Fibroblast of lung (primary cell): ENCODE measurements around the gene CD52. TPM values are rescaled to one million over a fixed set of nuclear protein-coding genes. Genes with fewer than 3 reads are reported as not detected.

Source experiments
- DNase-seq, 2 donors: peaks; one replicate each; pipeline versions ENCODE4 v3.0.0 to v3.0.0-alpha.2; 2010; ENCODE audit warnings: low read depth in 2 of 2
- H2AFZ ChIP-seq: 2 replicates; pipeline ENCODE4 v1.5.1; 2012; ENCODE audit warnings: low read length, control low read depth, inconsistent platforms
- H3K27ac ChIP-seq: 2 replicates; pipeline ENCODE4 v1.5.1; 2011; ENCODE audit warnings: low read length, control low read depth; ENCODE audit not compliant: insufficient read depth
- H3K27me3 ChIP-seq: 2 replicates; pipeline ENCODE4 v1.5.1; 2011; ENCODE audit warnings: mild to moderate bottlenecking, low read length; ENCODE audit not compliant: control insufficient read depth, insufficient read depth
- H3K36me3 ChIP-seq: 2 replicates; pipeline ENCODE4 v1.5.1; 2011; ENCODE audit warnings: low read length; ENCODE audit not compliant: control insufficient read depth, insufficient read depth
- H3K4me1 ChIP-seq: 2 replicates; pipeline ENCODE4 v1.5.1; 2011; ENCODE audit warnings: low read length; ENCODE audit not compliant: control insufficient read depth, insufficient read depth; ENCODE audit errors: extremely low read depth
- H3K4me2 ChIP-seq: 2 replicates; pipeline ENCODE4 v1.5.1; 2011; ENCODE audit warnings: low read length, control low read depth; ENCODE audit not compliant: insufficient read depth; ENCODE audit errors: extremely low read depth
- H3K4me3 ChIP-seq, 4 experiments: fragments of 200-600 bp in 1 of 4; sonication (generic) in 1 of 4; replicated peaks in 1 of 4; 2 replicates each; pipeline ENCODE4 v1.5.1; 2011 to 2016; ENCODE audit warnings: low read length in 4 of 4, low read depth in 3 of 4, mild to moderate bottlenecking in 3 of 4, control low read depth in 2 of 4, inconsistent platforms in 1 of 4, mixed read lengths in 1 of 4; ENCODE audit not compliant: insufficient read depth in 1 of 4; ENCODE audit errors: control extremely low read depth in 1 of 4
- H3K79me2 ChIP-seq: 2 replicates; pipeline ENCODE4 v1.5.1; 2012; ENCODE audit warnings: mild to moderate bottlenecking, low read length, inconsistent platforms; ENCODE audit not compliant: control insufficient read depth, insufficient read depth
- H3K9ac ChIP-seq: 2 replicates; pipeline ENCODE4 v1.5.1; 2011; ENCODE audit warnings: mild to moderate bottlenecking, low read length, control low read depth; ENCODE audit not compliant: insufficient read depth
- H3K9me3 ChIP-seq: 2 replicates; pipeline ENCODE4 v1.5.1; 2012; ENCODE audit warnings: low read depth, low read length; ENCODE audit not compliant: control insufficient read depth, insufficient read depth
- H4K20me1 ChIP-seq: 2 replicates; pipeline ENCODE4 v1.5.1; 2011; ENCODE audit warnings: low read length; ENCODE audit not compliant: control insufficient read depth, insufficient read depth; ENCODE audit errors: extremely low read depth
- CTCF ChIP-seq, 2 donors: IDR thresholded peaks in 1 of 2; conservative IDR thresholded peaks in 1 of 2; 1 replicate in 1 of 2; 2 replicates in 1 of 2; pipeline ENCODE4 v1.5.1; 2011 to 2012; ENCODE audit warnings: low read length in 2 of 2, control low read depth in 1 of 2, inconsistent platforms in 1 of 2, low read depth in 1 of 2, mild to moderate bottlenecking in 1 of 2
- EZH2 ChIP-seq: IDR thresholded peaks from 2 replicates; pipeline ENCODE4 v1.5.1; 2012; ENCODE audit warnings: low read length, control low read depth, mild to moderate bottlenecking; ENCODE audit errors: missing control alignments
- polyA plus RNA-seq, 2 donors: library from polyadenylated mRNA; depleted of rRNA in 1 of 2; stranded (reverse) in 1 of 2; unstranded in 1 of 2; fragments of >200 nt; gene quantifications; 2 replicates each; pipeline ENCODE4 v1.2.1, GENCODE V29; 2011 to 2012; ENCODE audit warnings: missing spikeins in 1 of 2
- total RNA-seq: library from RNA; depleted of rRNA; stranded (reverse); fragments of >200 nt; gene quantifications from 2 replicates; pipeline ENCODE4 v1.2.1, GENCODE V29; 2014

The CD52 gene
- total and polyA plus RNA-seq, 2 donors (not counting 1 experiment from before 2014, with no cell fraction given), result 0.31 TPM; not detected in 1

- no peak for TF ChIP-seq EZH2
- TF ChIP-seq CTCF (conservative IDR thresholded peaks at IDR 0.05 in 1 of 2, IDR thresholded peaks at IDR 0.05 in 1 of 2; ENCODE audit: low read depth in 1 of 2, low read length in 2 of 2), result no peak
Observed at GRCh38 chr1:26350701-26351589, 33.2 kb downstream of the CD52 start.

GRCh38 chr1:26351590-26352337 is 34.0 kb downstream of the CD52 start:
- H2AFZ ChIP-seq, result no peak overlapping the region
- H3K4me1 ChIP-seq, result no peaks in the 10 kb centered on the region
- no peaks in the 10 kb centered on the region for H3K79me2 ChIP-seq
- no peak overlapping the region for H3K9ac ChIP-seq
- H3K4me2 ChIP-seq, result no peak overlapping the region
- DNase-seq, result peak in 1 of 2 donors; percentile 71
- no peaks in the 10 kb centered on the region for H3K36me3 ChIP-seq
- H4K20me1 ChIP-seq, result no peaks in the 10 kb centered on the region
- H3K4me3 ChIP-seq, result no peak overlapping the region
- H3K9me3 ChIP-seq, result no peaks in the 10 kb centered on the region
- TF ChIP-seq CTCF (conservative IDR thresholded peaks at IDR 0.05 in 1 of 2, IDR thresholded peaks at IDR 0.05 in 1 of 2; ENCODE audit: low read depth in 1 of 2, low read length in 2 of 2), result no peak
- no peak for TF ChIP-seq EZH2
- H3K27ac ChIP-seq, result no peak overlapping the region
- peaks cover 10% of the 10 kb centered on the region for H3K27me3 ChIP-seq

More at GRCh38 chr1:26350701-26351589, 33.2 kb downstream of the CD52 start:
- H3K79me2 ChIP-seq, result no peaks in the 10 kb centered on the region
- no peak overlapping the region for H3K4me2 ChIP-seq
- peak in 1 of 2 donors; percentile 27 for DNase-seq
- H3K9me3 ChIP-seq, result no peaks in the 10 kb centered on the region
- no peaks in the 10 kb centered on the region for H3K4me1 ChIP-seq
- no peak overlapping the region for H3K4me3 ChIP-seq
- H4K20me1 ChIP-seq, result no peaks in the 10 kb centered on the region
- no peak overlapping the region for H3K9ac ChIP-seq
- H3K27ac ChIP-seq, result no peak overlapping the region
- peaks cover 6% of the 10 kb centered on the region for H3K27me3 ChIP-seq
- no peaks in the 10 kb centered on the region for H3K36me3 ChIP-seq
- H2AFZ ChIP-seq, result no peak overlapping the region

- TF ChIP-seq EZH2, result no peak
- TF ChIP-seq CTCF (conservative IDR thresholded peaks at IDR 0.05 in 1 of 2, IDR thresholded peaks at IDR 0.05 in 1 of 2; ENCODE audit: low read depth in 1 of 2, low read length in 2 of 2), result no peak
- H3K9ac ChIP-seq, result no peak overlapping the region
- no peaks in the 10 kb centered on the region for H3K4me1 ChIP-seq
- H3K27me3 ChIP-seq, result peaks cover 10% of the 10 kb centered on the region
- H3K27ac ChIP-seq, result no peak overlapping the region
- H2AFZ ChIP-seq, result no peak overlapping the region
- H3K9me3 ChIP-seq, result no peaks in the 10 kb centered on the region
- no peak overlapping the region for H3K4me2 ChIP-seq
- no peak overlapping the region for H3K4me3 ChIP-seq
- no peaks in the 10 kb centered on the region for H4K20me1 ChIP-seq
- no peaks in the 10 kb centered on the region for H3K79me2 ChIP-seq
- no peaks in the 10 kb centered on the region for H3K36me3 ChIP-seq
- DNase-seq, result no peak
Observed at GRCh38 chr1:26352338-26352679, 34.6 kb downstream of the CD52 start.
